Activated naive CD4-positive, alpha-beta T cell treated with Interleukin-2 at 50 U/mL for 16 hours (primary cell): ENCODE results near the gene CEACAM4.
"Not testable (repeated sequence)": the region's sequence is repeated elsewhere in the genome, so short reads cannot be mapped to it uniquely, and the experiment has no call there.

Experiments used
- DNase-seq: peaks from one replicate; pipeline ENCODE4 v3.0.0-alpha.2; 2020

Gene CEACAM4

GRCh38 chr19:41582577-41583182, 44.2 kb downstream of the CEACAM4 start:
- not testable (repeated sequence) for DNase-seq

- DNase-seq: not testable (repeated sequence)
Measured at GRCh38 chr19:41581068-41581467, 45.8 kb downstream of the CEACAM4 start.

- DNase-seq: no peak
Measured at GRCh38 chr19:41578886-41579285, 48.0 kb downstream of the CEACAM4 start.

- no peak for DNase-seq
Measured at GRCh38 chr19:41577833-41578232, 49.0 kb downstream of the CEACAM4 start.

GRCh38 chr19:41577144-41577830, 49.6 kb downstream of the CEACAM4 start:
- no peak for DNase-seq

GRCh38 chr19:41575998-41576397, 50.9 kb downstream of the CEACAM4 start, which contains the start of gene CEACAM21:
Gene CEACAM21, plus strand, starts transcription at chr19:41576166. Its CDS starts 109 bp downstream, at chr19:41576275.
- DNase-seq: peak; percentile 49

GRCh38 chr19:41570639-41571112, 56.2 kb downstream of the CEACAM4 start:
- DNase-seq: peak; percentile 86

GRCh38 chr19:41570179-41570578, 56.7 kb downstream of the CEACAM4 start:
- no peak for DNase-seq

GRCh38 chr19:41569481-41570150, 57.3 kb downstream of the CEACAM4 start:
- DNase-seq: no peak
